Measurements from ENCODE around the gene GAPT. TPM values are rescaled to one million over a fixed set of nuclear protein-coding genes. Genes with fewer than 3 reads are reported as not detected.

Gene GAPT
- polyA plus RNA-seq, 2 of the 4 experiments (the other 2 are of a cell fraction): not detected

- Histone ChIP-seq H3K4me1 (no peaks in the 10 kb centered on the region), H3K4me3 (no peak overlapping the region), H3K4me2 (no peak overlapping the region), H3K27ac (no peak overlapping the region), H3K9me3 (no peaks in the 10 kb centered on the region)
- FAIRE-seq (no peak), ATAC-seq (no peak), DNase-seq (ENCODE audit: low read depth in 1 of 2, low spot score in 1 of 2) (no peak)
- POLR2A ChIA-PET: no interaction called here
- 9% methylated on average over 1 of the region's 1 CpG for WGBS (ENCODE audit: missing lambda C conversion rate)
- TF ChIP-seq PBX3 (IDR thresholded peaks at IDR 0.05) (no peak), CBX8 (IDR thresholded peaks at IDR 0.05) (peak; percentile 53; the same call in 1 of the 2 replicates), JUNB (IDR thresholded peaks at IDR 0.05) (no peak), BCL3 (IDR thresholded peaks at IDR 0.05) (no peak), KDM5A (IDR thresholded peaks at IDR 0.05) (no peak), POLR2AphosphoS2 (conservative IDR thresholded peaks at IDR 0.05; ENCODE audit: low read length) (no peak)
- CTCF ChIA-PET: interaction anchor here (0.6 to 1.5 kb wide), 7 partner anchors 9 to 988 kb away, joined by 3 to 8 read pairs (median 4); no protein-coding TSS in a partner anchor
Observed at GRCh38 chr5:58486290-58486689, 4.9 kb upstream of the GAPT start.

- POLR2A ChIA-PET: no interaction called here
- H3K4me2 ChIP-seq: no peak overlapping the region
- no peak for FAIRE-seq
- H3K4me3 ChIP-seq: no peak overlapping the region
- no peak for DNase-seq (ENCODE audit: low read depth in 1 of 2, low spot score in 1 of 2)
- H3K27ac ChIP-seq: no peak overlapping the region
- TF ChIP-seq POLR2A (IDR thresholded peaks at IDR 0.05; ENCODE audit: low read length): no peak
- TF ChIP-seq CEBPB (IDR thresholded peaks at IDR 0.05): no peak
- no peak for TF ChIP-seq NFE2L2 (conservative IDR thresholded peaks at IDR 0.05; ENCODE audit: low read length)
- no peak for TF ChIP-seq CHD2 (IDR thresholded peaks at IDR 0.05; ENCODE audit: low read length, partially characterized antibody)
- TF ChIP-seq HOXB5 (CRISPR knock-in tag; IDR thresholded peaks at IDR 0.05): no peak
- TF ChIP-seq KDM5A (IDR thresholded peaks at IDR 0.05): no peak
- TF ChIP-seq FOSL2 (IDR thresholded peaks at IDR 0.05): no peak
- TF ChIP-seq FOSL2 (CRISPR knock-in tag; IDR thresholded peaks at IDR 0.05): no peak
- TF ChIP-seq HMGXB4 (CRISPR knock-in tag; IDR thresholded peaks at IDR 0.05; ENCODE audit: borderline replicate concordance): no peak
- no peak for TF ChIP-seq PHF8 (IDR thresholded peaks at IDR 0.05; ENCODE audit: borderline replicate concordance, low read depth)
- ATAC-seq: no peak
- CTCF ChIA-PET: interaction anchor here (0.6 to 17.4 kb wide), 3 partner anchors 8 to 360 kb away, joined by 3 to 266 read pairs (median 11); no protein-coding TSS in a partner anchor
- 42% methylated on average over 4 of the region's 4 CpGs for WGBS (ENCODE audit: missing lambda C conversion rate)
- no peaks in the 10 kb centered on the region for H3K4me1 ChIP-seq
- no peaks in the 10 kb centered on the region for H3K9me3 ChIP-seq
Observed at GRCh38 chr5:58490402-58491050, 709 bp upstream of the GAPT start.

GRCh38 chr5:58493141-58493540 is 1.9 kb downstream of the GAPT start:
- H3K4me3 ChIP-seq: no peak overlapping the region
- POLR2A ChIA-PET: no interaction called here
- CTCF ChIA-PET: interaction anchor here (17.4 kb wide), 1 partner anchor 357 kb away, joined by 266 read pairs; no protein-coding TSS in a partner anchor
- DNase-seq (ENCODE audit: low read depth in 1 of 2, low spot score in 1 of 2): no peak
- no peak overlapping the region for H3K27ac ChIP-seq
- no peak overlapping the region for H3K4me2 ChIP-seq
- no peak for TF ChIP-seq JUN (IDR thresholded peaks at IDR 0.05)
- no peak for TF ChIP-seq GATA3 (IDR thresholded peaks at IDR 0.05; ENCODE audit: borderline replicate concordance)
- H3K9me3 ChIP-seq: no peaks in the 10 kb centered on the region
- H3K4me1 ChIP-seq: no peaks in the 10 kb centered on the region
- no peak for ATAC-seq
- no peak for FAIRE-seq

- Histone ChIP-seq H3K4me2 (no peak overlapping the region), H3K4me1 (no peaks in the 10 kb centered on the region), H3K4me3 (no peak overlapping the region), H3K9me3 (no peaks in the 10 kb centered on the region), H3K27ac (no peak overlapping the region)
- WGBS (ENCODE audit: missing lambda C conversion rate): 11% methylated on average over 3 of the region's 3 CpGs
- DNase-seq (ENCODE audit: low read depth in 1 of 2, low spot score in 1 of 2) (no peak), ATAC-seq (no peak), FAIRE-seq (no peak)
- CTCF ChIA-PET: interaction anchor here (0.6 to 17.4 kb wide), 5 partner anchors 12 to 483 kb away, joined by 3 to 266 read pairs (median 6); no protein-coding TSS in a partner anchor
- POLR2A ChIA-PET: no interaction called here
- TF ChIP-seq FOSL2 (IDR thresholded peaks at IDR 0.05) (no peak), FOSL2 (CRISPR knock-in tag; IDR thresholded peaks at IDR 0.05) (no peak), ZFP36 (IDR thresholded peaks at IDR 0.05; ENCODE audit: borderline replicate concordance, partially characterized antibody) (no peak), CTCF (IDR thresholded peaks at IDR 0.05) (peak; percentile 15; the same call in 1 of the 3 replicates)
Observed at GRCh38 chr5:58496488-58496887, 5.3 kb downstream of the GAPT start.

Data from A549 (cell line).